Measurements from ENCODE around the gene NECAP2. TPM values are rescaled to one million over a fixed set of nuclear protein-coding genes. Genes with fewer than 3 reads are reported as not detected.
A peak's percentile ranks its signal among the peaks of the same experiment; 100 is the strongest.

The NECAP2 gene
- 68.2 and 80.5 TPM in 2 replicates for total RNA-seq (2014; rRNA removed; shearing (Covaris generic))

GRCh38 chr1:16440470-16441281 is at the start of gene NECAP2:
NECAP2 (plus strand) TSS chr1:16440724; CDS start chr1:16440762, 38 bp downstream.
- peak; percentile 70 for DNase-seq (ENCODE audit: low spot score)

GRCh38 chr1:16391411-16391810 is 49.1 kb upstream of the NECAP2 start:
- no peak for DNase-seq (ENCODE audit: low spot score)

- DNase-seq (ENCODE audit: low spot score) = no peak
These were observed 47.6 kb upstream of the NECAP2 start for GRCh38 chr1:16392740-16393569.

- no peak for DNase-seq (ENCODE audit: low spot score)
These were observed 46.7 kb upstream of the NECAP2 start for GRCh38 chr1:16393570-16394521.

- no peak for DNase-seq (ENCODE audit: low spot score)
These were observed 45.5 kb upstream of the NECAP2 start for GRCh38 chr1:16394977-16395376.

- DNase-seq (ENCODE audit: low spot score) = peak; percentile 53
These were observed 43.9 kb upstream of the NECAP2 start for GRCh38 chr1:16396591-16396990.

GRCh38 chr1:16397120-16397519 is 43.4 kb upstream of the NECAP2 start:
- DNase-seq (ENCODE audit: low spot score) = no peak

GRCh38 chr1:16398371-16398953 is 42.1 kb upstream of the NECAP2 start:
- no peak for DNase-seq (ENCODE audit: low spot score)

- DNase-seq (ENCODE audit: low spot score) = no peak
These were observed 37.8 kb upstream of the NECAP2 start for GRCh38 chr1:16402742-16403141.

GRCh38 chr1:16405441-16405840 is 35.1 kb upstream of the NECAP2 start:
- no peak for DNase-seq (ENCODE audit: low spot score)

GRCh38 chr1:16406868-16407267 is 33.7 kb upstream of the NECAP2 start:
- no peak for DNase-seq (ENCODE audit: low spot score)

- no peak for DNase-seq (ENCODE audit: low spot score)
These were observed 30.9 kb upstream of the NECAP2 start for GRCh38 chr1:16409536-16410152.

- DNase-seq (ENCODE audit: low spot score) = no peak
These were observed 29.7 kb upstream of the NECAP2 start for GRCh38 chr1:16410803-16411202.

- DNase-seq (ENCODE audit: low spot score) = no peak
These were observed 27.3 kb upstream of the NECAP2 start for GRCh38 chr1:16413191-16413590.

- DNase-seq (ENCODE audit: low spot score) = no peak
These were observed 21.6 kb upstream of the NECAP2 start for GRCh38 chr1:16418823-16419425.

GRCh38 chr1:16420424-16421118 is 20.0 kb upstream of the NECAP2 start:
- DNase-seq (ENCODE audit: low spot score) = no peak

- no peak for DNase-seq (ENCODE audit: low spot score)
These were observed 19.3 kb upstream of the NECAP2 start for GRCh38 chr1:16421201-16421600.

GRCh38 chr1:16422041-16422440 is 18.5 kb upstream of the NECAP2 start:
- DNase-seq (ENCODE audit: low spot score) = no peak

- no peak for DNase-seq (ENCODE audit: low spot score)
These were observed 15.1 kb upstream of the NECAP2 start for GRCh38 chr1:16425125-16426025.
